Measurements from ENCODE around the gene ISLR2.

Gene ISLR2

DNA sequence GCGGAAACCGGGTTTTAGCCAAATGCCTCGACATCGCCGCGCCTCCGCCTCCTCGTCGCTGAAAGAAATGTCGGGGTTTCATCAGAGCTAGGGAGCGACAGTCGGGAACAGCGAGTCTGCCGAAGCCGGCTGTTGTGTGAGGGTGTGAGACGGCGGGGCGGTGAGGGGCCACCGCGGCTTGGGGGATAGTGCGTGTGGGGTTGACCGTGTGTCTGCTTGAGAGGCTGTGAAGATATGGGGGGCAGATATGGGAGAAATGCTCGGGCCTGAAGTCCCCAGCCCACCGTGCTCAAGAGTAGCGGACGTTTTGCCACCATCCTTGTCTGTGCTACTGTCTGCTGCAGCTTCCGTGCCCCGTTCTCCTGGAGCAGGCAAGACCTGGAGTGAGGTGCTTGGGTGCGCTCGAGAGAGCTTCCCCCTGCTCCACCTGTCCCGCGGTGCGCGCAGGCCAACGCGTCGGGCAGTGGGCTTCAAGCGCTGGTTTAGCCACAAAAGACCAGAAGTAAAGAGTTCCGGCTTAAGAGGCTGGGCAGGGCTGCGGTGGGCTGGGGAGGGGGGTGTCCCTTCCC is 716 bp upstream of the ISLR2 start:
- no peak for DNase-seq
- Histone ChIP-seq H3K79me1 (ENCODE audit: low read length) (no peaks in the 10 kb centered on the region), H2BK5ac (ENCODE audit: low read depth, low read length, poor library complexity) (no peak overlapping the region), H3K27me3 (ENCODE audit: insufficient read depth, low read length) (peaks cover 70% of the 10 kb centered on the region), H3K4ac (ENCODE audit: low read depth, low read length) (no peak overlapping the region), H2AK5ac (ENCODE audit: low read length) (no peak overlapping the region), H3K36me3 (ENCODE audit: control insufficient read depth in 1 of 2, insufficient read depth in 2 of 2, low read length in 2 of 2) (no peaks in the 10 kb centered on the region), H3K79me2 (ENCODE audit: control insufficient read depth, insufficient read depth, low read length, poor library complexity) (no peaks in the 10 kb centered on the region), H4K91ac (ENCODE audit: low read depth, low read length) (no peak overlapping the region), H3K9me3 (ENCODE audit: insufficient read depth, low read depth, low read length) (peaks cover 30% of the 10 kb centered on the region), H3K18ac (ENCODE audit: low read length) (no peak overlapping the region), H3K9ac (ENCODE audit: low read length) (no peak overlapping the region), H4K12ac (ENCODE audit: low read depth, low read length) (no peak overlapping the region), H3K4me1 (ENCODE audit: control insufficient read depth in 1 of 2, insufficient read depth in 2 of 2, low read length in 2 of 2) (peaks cover 0 to 9% of the 10 kb centered on the region in 2 experiments), H3K27ac (ENCODE audit: low read depth, low read length) (no peak overlapping the region), H2AFZ (ENCODE audit: insufficient read depth, low read length, poor library complexity) (no peak overlapping the region), H2BK12ac (ENCODE audit: low read length) (no peak overlapping the region), H3K14ac (ENCODE audit: low read length) (no peak overlapping the region), H3K4me2 (ENCODE audit: low read length) (peak overlapping the region; percentile 1), H4K8ac (ENCODE audit: low read depth, low read length) (no peak overlapping the region), H3K4me3 (ENCODE audit: low read depth, low read length) (no peak overlapping the region), H2BK120ac (ENCODE audit: insufficient read depth, low read length, poor library complexity) (no peak overlapping the region), H3K23ac (ENCODE audit: low read length) (no peak overlapping the region)
- WGBS (ENCODE audit: extremely low coverage, insufficient coverage, insufficient read length) = no CpG with 5 or more reads among the region's 40 CpGs

DNA sequence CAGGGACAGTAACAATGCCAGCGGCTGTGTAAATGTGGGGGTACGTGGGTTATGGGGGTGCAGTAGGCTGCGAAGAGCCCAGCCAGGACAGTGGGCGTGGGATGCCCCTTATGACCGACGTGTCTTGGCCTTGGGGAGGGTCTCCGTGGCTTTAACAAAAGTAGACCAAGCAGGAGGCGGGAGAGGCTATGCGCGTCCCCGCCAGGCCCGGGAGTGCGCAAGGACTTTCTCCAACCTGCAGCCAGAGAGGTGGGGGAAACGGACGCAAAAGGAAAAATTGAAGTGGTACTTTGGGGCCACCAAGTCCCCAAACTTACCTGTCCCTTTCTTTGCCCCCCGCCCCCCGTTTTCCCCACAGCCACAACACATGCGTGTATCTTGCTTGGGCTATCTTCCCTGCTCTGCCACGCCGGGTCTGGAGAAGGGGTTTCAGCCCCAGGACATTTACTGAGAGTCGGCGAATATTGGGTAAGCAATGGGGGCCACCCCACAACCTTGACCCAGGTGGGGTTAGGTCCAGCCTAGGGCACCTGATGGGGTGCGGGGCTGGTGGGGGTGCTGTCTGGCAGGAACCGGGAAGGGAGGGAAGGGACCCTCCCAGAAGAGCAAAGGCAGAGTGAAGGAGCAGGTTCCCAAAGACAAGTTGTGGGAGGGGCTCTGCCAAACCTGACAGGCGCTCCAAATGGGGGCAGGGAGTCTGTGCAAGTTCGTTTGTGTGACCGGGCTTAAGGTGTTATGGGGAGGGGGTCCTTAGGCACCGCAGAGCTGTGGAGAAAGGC is 652 bp downstream of the ISLR2 start:
- H3K79me2 ChIP-seq (ENCODE audit: control insufficient read depth, insufficient read depth, low read length, poor library complexity) = no peaks in the 10 kb centered on the region
- peaks cover 4 to 16% of the 10 kb centered on the region in 2 experiments for H3K4me1 ChIP-seq (ENCODE audit: control insufficient read depth in 1 of 2, insufficient read depth in 2 of 2, low read length in 2 of 2)
- no peak overlapping the region for H3K4me3 ChIP-seq (ENCODE audit: low read depth, low read length)

GRCh38 chr15:74131628-74132413 is 1.4 kb downstream of the ISLR2 start:
- Histone ChIP-seq H3K4me1 (ENCODE audit: control insufficient read depth in 1 of 2, insufficient read depth in 2 of 2, low read length in 2 of 2) (peaks cover 4 to 17% of the 10 kb centered on the region in 2 experiments), H3K79me1 (ENCODE audit: low read length) (no peaks in the 10 kb centered on the region)
- WGBS (ENCODE audit: extremely low coverage, insufficient coverage, insufficient read length) = no CpG with 5 or more reads among the region's 20 CpGs

More for the DNA sequence above, 652 bp downstream of the ISLR2 start:
- Histone ChIP-seq H3K23ac (ENCODE audit: low read length) (no peak overlapping the region), H2BK120ac (ENCODE audit: insufficient read depth, low read length, poor library complexity) (no peak overlapping the region), H3K18ac (ENCODE audit: low read length) (no peak overlapping the region), H3K36me3 (ENCODE audit: control insufficient read depth in 1 of 2, insufficient read depth in 2 of 2, low read length in 2 of 2) (no peaks in the 10 kb centered on the region), H4K12ac (ENCODE audit: low read depth, low read length) (no peak overlapping the region), H2AK5ac (ENCODE audit: low read length) (no peak overlapping the region), H4K8ac (ENCODE audit: low read depth, low read length) (no peak overlapping the region), H3K9ac (ENCODE audit: low read length) (no peak overlapping the region), H3K14ac (ENCODE audit: low read length) (no peak overlapping the region), H3K27ac (ENCODE audit: low read depth, low read length) (no peak overlapping the region), H3K4ac (ENCODE audit: low read depth, low read length) (no peak overlapping the region), H2AFZ (ENCODE audit: insufficient read depth, low read length, poor library complexity) (no peak overlapping the region), H3K9me3 (ENCODE audit: insufficient read depth, low read depth, low read length) (peaks cover 35% of the 10 kb centered on the region), H4K91ac (ENCODE audit: low read depth, low read length) (no peak overlapping the region), H3K79me1 (ENCODE audit: low read length) (no peaks in the 10 kb centered on the region), H2BK5ac (ENCODE audit: low read depth, low read length, poor library complexity) (no peak overlapping the region), H3K4me2 (ENCODE audit: low read length) (no peak overlapping the region), H2BK12ac (ENCODE audit: low read length) (no peak overlapping the region), H3K27me3 (ENCODE audit: insufficient read depth, low read length) (peaks cover 78% of the 10 kb centered on the region)
- no CpG with 5 or more reads among the region's 28 CpGs for WGBS (ENCODE audit: extremely low coverage, insufficient coverage, insufficient read length)
- DNase-seq = no peak

DNA sequence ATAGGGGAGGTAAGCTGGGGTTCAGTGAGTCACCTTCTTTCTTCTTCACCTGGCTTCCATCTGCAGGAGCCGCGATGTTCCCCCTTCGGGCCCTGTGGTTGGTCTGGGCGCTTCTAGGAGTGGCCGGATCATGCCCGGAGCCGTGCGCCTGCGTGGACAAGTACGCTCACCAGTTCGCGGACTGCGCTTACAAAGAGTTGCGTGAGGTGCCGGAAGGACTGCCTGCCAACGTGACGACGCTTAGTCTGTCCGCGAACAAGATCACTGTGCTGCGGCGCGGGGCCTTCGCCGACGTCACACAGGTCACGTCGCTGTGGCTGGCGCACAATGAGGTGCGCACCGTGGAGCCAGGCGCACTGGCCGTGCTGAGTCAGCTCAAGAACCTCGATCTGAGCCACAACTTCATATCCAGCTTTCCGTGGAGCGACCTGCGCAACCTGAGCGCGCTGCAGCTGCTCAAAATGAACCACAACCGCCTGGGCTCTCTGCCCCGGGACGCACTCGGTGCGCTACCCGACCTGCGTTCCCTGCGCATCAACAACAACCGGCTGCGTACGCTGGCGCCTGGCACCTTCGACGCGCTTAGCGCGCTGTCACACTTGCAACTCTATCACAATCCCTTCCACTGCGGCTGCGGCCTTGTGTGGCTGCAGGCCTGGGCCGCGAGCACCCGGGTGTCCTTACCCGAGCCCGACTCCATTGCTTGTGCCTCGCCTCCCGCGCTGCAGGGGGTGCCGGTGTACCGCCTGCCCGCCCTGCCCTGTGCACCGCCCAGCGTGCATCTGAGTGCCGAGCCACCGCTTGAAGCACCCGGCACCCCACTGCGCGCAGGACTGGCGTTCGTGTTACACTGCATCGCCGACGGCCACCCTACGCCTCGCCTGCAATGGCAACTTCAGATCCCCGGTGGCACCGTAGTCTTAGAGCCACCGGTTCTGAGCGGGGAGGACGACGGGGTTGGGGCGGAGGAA is 2.6 kb downstream of the ISLR2 start:
- Histone ChIP-seq H2AK5ac (ENCODE audit: low read length) (no peak overlapping the region), H3K79me1 (ENCODE audit: low read length) (no peaks in the 10 kb centered on the region), H4K12ac (ENCODE audit: low read depth, low read length) (no peak overlapping the region), H3K14ac (ENCODE audit: low read length) (no peak overlapping the region), H3K79me2 (ENCODE audit: control insufficient read depth, insufficient read depth, low read length, poor library complexity) (no peaks in the 10 kb centered on the region), H2BK120ac (ENCODE audit: insufficient read depth, low read length, poor library complexity) (no peak overlapping the region), H3K23ac (ENCODE audit: low read length) (no peak overlapping the region), H2BK5ac (ENCODE audit: low read depth, low read length, poor library complexity) (no peak overlapping the region), H4K8ac (ENCODE audit: low read depth, low read length) (no peak overlapping the region), H2AFZ (ENCODE audit: insufficient read depth, low read length, poor library complexity) (no peak overlapping the region), H3K4me2 (ENCODE audit: low read length) (peak overlapping the region; percentile 8), H3K4me3 (ENCODE audit: low read depth, low read length) (peak overlapping the region; percentile 33), H4K91ac (ENCODE audit: low read depth, low read length) (no peak overlapping the region), H2BK12ac (ENCODE audit: low read length) (no peak overlapping the region), H3K27me3 (ENCODE audit: insufficient read depth, low read length) (peaks cover 85% of the 10 kb centered on the region), H3K9ac (ENCODE audit: low read length) (no peak overlapping the region), H3K9me3 (ENCODE audit: insufficient read depth, low read depth, low read length) (peaks cover 35% of the 10 kb centered on the region), H3K18ac (ENCODE audit: low read length) (no peak overlapping the region), H3K4ac (ENCODE audit: low read depth, low read length) (no peak overlapping the region), H3K36me3 (ENCODE audit: control insufficient read depth in 1 of 2, insufficient read depth in 2 of 2, low read length in 2 of 2) (no peaks in the 10 kb centered on the region), H3K27ac (ENCODE audit: low read depth, low read length) (no peak overlapping the region), H3K4me1 (ENCODE audit: control insufficient read depth in 1 of 2, insufficient read depth in 2 of 2, low read length in 2 of 2) (peaks cover 4 to 15% of the 10 kb centered on the region in 2 experiments)
- DNase-seq = no peak
- WGBS (ENCODE audit: extremely low coverage, insufficient coverage, insufficient read length) = no CpG with 5 or more reads among the region's 90 CpGs

More at GRCh38 chr15:74131628-74132413, 1.4 kb downstream of the ISLR2 start:
- no peak for DNase-seq
- Histone ChIP-seq H3K27me3 (ENCODE audit: insufficient read depth, low read length) (peaks cover 81% of the 10 kb centered on the region), H2BK120ac (ENCODE audit: insufficient read depth, low read length, poor library complexity) (no peak overlapping the region), H3K18ac (ENCODE audit: low read length) (no peak overlapping the region), H3K23ac (ENCODE audit: low read length) (no peak overlapping the region), H4K12ac (ENCODE audit: low read depth, low read length) (no peak overlapping the region), H4K91ac (ENCODE audit: low read depth, low read length) (no peak overlapping the region), H4K8ac (ENCODE audit: low read depth, low read length) (no peak overlapping the region), H2AFZ (ENCODE audit: insufficient read depth, low read length, poor library complexity) (no peak overlapping the region), H3K4me3 (ENCODE audit: low read depth, low read length) (no peak overlapping the region), H2BK5ac (ENCODE audit: low read depth, low read length, poor library complexity) (no peak overlapping the region), H3K4ac (ENCODE audit: low read depth, low read length) (no peak overlapping the region), H3K9ac (ENCODE audit: low read length) (no peak overlapping the region), H2BK12ac (ENCODE audit: low read length) (no peak overlapping the region), H3K27ac (ENCODE audit: low read depth, low read length) (no peak overlapping the region), H3K14ac (ENCODE audit: low read length) (no peak overlapping the region), H3K36me3 (ENCODE audit: control insufficient read depth in 1 of 2, insufficient read depth in 2 of 2, low read length in 2 of 2) (no peaks in the 10 kb centered on the region), H3K9me3 (ENCODE audit: insufficient read depth, low read depth, low read length) (peaks cover 35% of the 10 kb centered on the region), H3K4me2 (ENCODE audit: low read length) (no peak overlapping the region), H3K79me2 (ENCODE audit: control insufficient read depth, insufficient read depth, low read length, poor library complexity) (no peaks in the 10 kb centered on the region), H2AK5ac (ENCODE audit: low read length) (no peak overlapping the region)
